Urinary bladder (tissue), 4 donors: ENCODE data around the gene HMGN3. TPM values are rescaled to one million over a fixed set of nuclear protein-coding genes. Genes with fewer than 3 reads are reported as not detected.
"Not testable (repeated sequence)": the region's sequence is repeated elsewhere in the genome, so short reads cannot be mapped to it uniquely, and the experiment has no call there.

ENCODE experiments used
- DNase-seq: peaks from one replicate; pipeline ENCODE4 v3.0.0-alpha.2; 2015; ENCODE audit errors: extremely low spot score
- H3K27ac ChIP-seq: one replicate; pipeline ENCODE4 v1.5.1; 2013; ENCODE audit warnings: low read depth, mild to moderate bottlenecking, moderate library complexity
- H3K36me3 ChIP-seq: one replicate; pipeline ENCODE4 v1.6.1; 2013; ENCODE audit warnings: mild to moderate bottlenecking, moderate library complexity; ENCODE audit not compliant: insufficient read depth
- H3K4me1 ChIP-seq: one replicate; pipeline ENCODE4 v1.6.1; 2013; ENCODE audit warnings: mild to moderate bottlenecking, moderate library complexity; ENCODE audit not compliant: insufficient read depth
- H3K4me3 ChIP-seq: one replicate; pipeline ENCODE4 v1.5.1; 2013; ENCODE audit warnings: low read depth, low read length
- WGBS: extraction: QIAGEN DNeasy Blood & Tissue Kit; methylation state at CpG from one replicate; pipeline ENCODE4 v1.1.7; 2013; 5-methylcytosine and 5-hydroxymethylcytosine counted together
- polyA plus RNA-seq: library from polyadenylated mRNA; stranded (reverse); fragments of 200-250 nt; gene quantifications from one replicate; pipeline ENCODE4 v1.2.3, GENCODE V29; 2013
- total RNA-seq: library from RNA; depleted of rRNA; stranded (reverse); fragments of >200 nt; gene quantifications from one replicate; pipeline ENCODE4 v1.2.3, GENCODE V29; 2014
- donor health status: healthy with polysubstance abuse.
- donor health status: healthy.

Gene HMGN3
- 84.0 TPM for total RNA-seq
- polyA plus RNA-seq = 93.1 TPM

DNA sequence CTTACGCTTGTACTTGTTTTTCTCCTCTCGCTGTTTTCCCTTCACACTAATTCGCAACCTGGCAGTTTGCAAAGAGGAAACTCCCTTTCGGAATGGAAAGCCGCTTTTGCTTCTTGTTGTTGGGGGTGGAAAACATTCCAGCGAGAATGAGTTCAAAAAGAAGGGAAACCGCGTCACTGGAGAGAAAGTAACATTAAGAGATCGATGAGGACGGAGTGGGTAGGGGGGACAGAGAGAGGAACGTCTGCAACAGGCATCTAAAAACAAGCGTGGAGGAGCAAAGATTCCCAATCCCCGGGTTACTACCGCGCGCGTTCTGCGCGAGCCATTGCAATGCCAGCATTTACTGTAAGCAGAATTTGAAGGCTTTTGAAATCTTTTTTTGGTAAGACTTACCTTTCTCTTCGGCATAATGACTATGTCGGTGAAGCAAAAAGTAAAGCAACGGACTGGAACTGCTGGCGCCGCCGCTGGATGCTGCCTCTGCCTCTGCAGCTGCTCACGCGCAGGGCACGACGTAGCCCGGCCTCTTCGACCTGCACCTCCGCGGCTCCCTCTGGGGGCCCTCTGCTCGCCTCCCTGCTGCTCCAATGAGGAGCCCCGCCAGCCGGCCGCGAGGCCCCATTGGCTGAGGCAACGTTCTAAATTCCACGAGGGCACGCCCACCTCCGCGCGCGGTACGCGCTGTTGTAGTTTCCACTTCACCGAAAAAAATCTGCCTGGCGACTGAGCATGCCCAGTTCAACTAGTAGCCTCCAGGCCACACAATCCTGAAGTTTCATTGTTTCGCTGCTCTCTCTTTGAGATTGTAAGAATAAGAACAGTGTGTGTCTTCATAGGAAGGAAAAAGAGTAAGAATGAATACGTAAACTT lies at the start of gene HMGN3:
Gene HMGN3 (minus strand): TSS at position 533 of the 873 bp plus-strand sequence.
- H3K36me3 ChIP-seq = no peaks in the 10 kb centered on the region
- peak within 1 kb of the TSS; percentile 64 for H3K4me3 ChIP-seq
- DNase-seq = peak; percentile 86
- no peaks in the 10 kb centered on the region for H3K4me1 ChIP-seq
- peak within 1 kb of the TSS; percentile 81 for H3K27ac ChIP-seq
- WGBS = 3% methylated on average over 51 of the region's 51 CpGs

DNA sequence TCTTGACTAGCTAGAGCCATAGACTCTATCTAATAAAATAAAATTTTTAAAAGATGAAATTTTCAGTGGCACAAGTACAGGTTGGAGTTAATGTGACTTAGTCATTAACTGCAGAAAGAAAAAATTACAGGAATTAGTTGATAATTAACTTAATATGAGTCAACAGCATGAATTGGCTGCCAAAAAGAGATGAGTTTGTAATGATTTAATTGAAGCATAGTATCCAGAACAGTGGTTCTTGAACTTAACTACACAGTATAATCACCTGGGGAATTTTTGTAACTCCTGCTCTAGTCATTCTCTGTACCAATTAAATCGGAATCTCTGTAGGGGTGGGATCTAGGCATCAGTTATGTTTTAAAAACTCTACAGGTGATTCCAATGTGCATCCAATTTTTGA lies 46.3 kb upstream of the HMGN3 start:
- H3K4me3 ChIP-seq = no peak overlapping the region
- DNase-seq = no peak
- H3K27ac ChIP-seq = no peak overlapping the region
- 96% methylated on average over 1 of the region's 1 CpG for WGBS
- no peaks in the 10 kb centered on the region for H3K36me3 ChIP-seq
- no peaks in the 10 kb centered on the region for H3K4me1 ChIP-seq

DNA sequence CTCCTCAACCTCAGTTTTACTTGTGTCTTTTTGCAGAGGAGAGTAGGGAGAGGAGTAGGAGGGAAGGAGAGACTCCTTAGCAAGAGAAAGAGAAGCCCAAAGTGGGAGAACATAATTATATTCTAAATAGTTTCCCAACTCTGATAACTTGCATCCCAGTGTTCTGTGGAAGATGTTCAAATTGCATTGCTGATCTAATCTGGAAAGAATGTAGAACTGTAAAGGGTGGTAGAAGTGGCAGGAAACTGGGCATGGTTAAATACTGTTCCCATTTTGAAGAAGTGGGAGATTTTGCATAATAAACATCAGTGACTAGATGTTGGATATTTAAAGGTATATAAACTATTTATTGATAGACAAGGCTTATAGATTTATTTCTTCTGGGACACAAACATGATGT lies 42.6 kb upstream of the HMGN3 start:
- no peaks in the 10 kb centered on the region for H3K36me3 ChIP-seq
- H3K4me1 ChIP-seq = no peaks in the 10 kb centered on the region
- no peak overlapping the region for H3K4me3 ChIP-seq
- no peak overlapping the region for H3K27ac ChIP-seq
- DNase-seq = no peak

DNA sequence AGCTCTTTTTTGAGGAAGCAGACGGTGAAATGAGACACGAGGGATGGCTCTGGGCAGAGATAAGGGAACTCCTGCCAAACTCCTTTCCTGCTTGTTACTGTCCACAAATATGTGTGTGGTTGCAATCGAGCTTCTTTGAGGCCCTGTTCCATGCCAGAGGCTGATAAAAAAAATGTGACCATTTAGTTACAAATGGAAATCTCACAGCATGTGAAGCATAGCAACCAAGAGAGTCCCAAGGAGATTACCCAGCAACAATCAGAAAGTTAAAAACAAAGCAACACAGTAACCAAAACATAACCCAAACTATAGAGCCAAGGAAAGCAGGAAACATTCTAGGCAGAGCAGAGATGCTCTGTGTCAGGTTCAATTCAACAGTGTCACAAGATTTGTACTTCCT lies 35.4 kb upstream of the HMGN3 start:
- 1% methylated on average over 3 of the region's 3 CpGs for WGBS
- no peak for DNase-seq
- Histone ChIP-seq H3K4me3 (no peak overlapping the region), H3K4me1 (no peaks in the 10 kb centered on the region), H3K27ac (no peak overlapping the region), H3K36me3 (no peaks in the 10 kb centered on the region)

DNA sequence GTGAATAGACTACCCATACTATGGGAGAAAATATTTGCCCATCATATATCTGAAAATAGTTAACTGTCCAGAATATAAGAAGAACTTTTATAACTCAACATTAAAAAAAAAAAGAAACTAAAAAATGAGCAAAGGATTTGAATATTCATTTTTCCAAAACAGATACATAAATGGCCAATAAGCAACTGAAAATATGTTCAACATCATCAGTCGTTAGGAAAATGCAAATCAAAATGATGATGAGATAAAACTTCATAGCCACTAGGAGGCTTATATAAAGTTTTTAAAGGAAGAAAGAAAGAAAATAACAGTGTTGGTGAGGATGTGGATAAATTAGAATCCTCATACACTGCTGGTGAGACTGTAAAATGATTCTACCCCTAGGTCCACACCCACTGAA lies 32.6 kb upstream of the HMGN3 start:
- 89% methylated on average over 1 of the region's 1 CpG for WGBS
- no peak overlapping the region for H3K4me3 ChIP-seq
- no peak overlapping the region for H3K27ac ChIP-seq
- H3K36me3 ChIP-seq = no peaks in the 10 kb centered on the region
- no peak for DNase-seq
- H3K4me1 ChIP-seq = no peaks in the 10 kb centered on the region

DNA sequence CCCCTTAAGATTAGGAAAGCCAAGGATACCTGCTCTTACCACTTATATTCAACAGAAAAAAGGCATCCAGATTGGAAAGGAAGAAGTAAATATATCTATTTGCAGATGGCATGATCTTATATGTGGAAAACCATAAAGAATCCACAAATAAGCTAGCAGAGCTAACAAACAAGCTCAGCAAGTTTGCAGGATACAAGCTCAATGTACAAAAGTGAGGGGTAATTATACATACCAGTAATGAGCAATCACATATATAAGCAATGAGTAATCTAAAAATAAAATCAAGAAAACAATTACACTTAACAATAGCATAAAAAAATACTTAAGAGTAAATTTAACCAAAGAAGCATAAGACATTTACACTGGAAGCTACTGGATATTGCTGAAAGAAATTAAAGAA lies 31.6 kb upstream of the HMGN3 start:
- Histone ChIP-seq H3K36me3 (no peaks in the 10 kb centered on the region), H3K4me1 (no peaks in the 10 kb centered on the region), H3K4me3 (no peak overlapping the region), H3K27ac (no peak overlapping the region)
- no peak for DNase-seq

DNA sequence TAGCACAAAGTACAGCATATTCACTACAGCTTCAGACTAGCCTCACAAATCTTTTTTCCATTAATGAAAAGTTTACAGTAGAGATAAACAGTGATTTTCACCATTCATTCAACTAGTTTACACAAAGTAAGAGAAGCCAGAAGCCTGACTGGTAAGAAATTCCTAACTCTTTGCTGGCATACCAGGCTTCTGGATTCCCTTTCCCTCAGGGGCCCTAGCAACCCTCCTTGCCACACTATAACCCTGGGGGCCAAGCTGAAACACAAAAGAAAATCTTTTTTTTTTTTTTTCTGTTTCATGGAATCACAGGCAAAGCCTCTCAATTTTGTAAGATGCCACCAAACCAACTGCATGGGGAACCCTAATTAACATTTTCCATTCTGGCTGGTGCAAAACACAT lies 28.9 kb upstream of the HMGN3 start:
- Histone ChIP-seq H3K36me3 (no peaks in the 10 kb centered on the region), H3K4me1 (no peaks in the 10 kb centered on the region), H3K4me3 (no peak overlapping the region), H3K27ac (no peak overlapping the region)
- no peak for DNase-seq

DNA sequence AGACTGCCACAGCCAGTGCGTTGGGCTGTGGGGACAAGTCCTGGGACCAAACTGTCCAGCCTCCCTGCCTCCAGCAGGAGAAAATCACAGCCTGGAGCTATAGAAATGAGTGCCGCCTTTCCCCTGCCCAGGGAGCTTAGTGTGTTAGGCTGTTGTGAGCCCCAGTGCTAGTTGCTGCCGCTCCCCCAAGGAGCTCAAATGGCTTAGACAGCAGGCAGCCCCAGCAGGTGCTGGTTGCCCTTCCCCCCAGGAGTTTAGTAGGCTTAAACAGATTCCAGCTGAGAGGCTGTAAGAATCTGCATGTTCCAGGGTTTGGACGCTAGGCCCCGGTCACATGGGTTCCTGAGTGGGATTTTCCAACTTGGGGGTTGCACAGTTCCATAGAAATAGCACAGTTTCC lies 27.2 kb upstream of the HMGN3 start:
- no peak overlapping the region for H3K27ac ChIP-seq
- DNase-seq = no peak
- no peak overlapping the region for H3K4me3 ChIP-seq
- no peaks in the 10 kb centered on the region for H3K4me1 ChIP-seq
- H3K36me3 ChIP-seq = no peaks in the 10 kb centered on the region
- WGBS = 84% methylated on average over 5 of the region's 5 CpGs

DNA sequence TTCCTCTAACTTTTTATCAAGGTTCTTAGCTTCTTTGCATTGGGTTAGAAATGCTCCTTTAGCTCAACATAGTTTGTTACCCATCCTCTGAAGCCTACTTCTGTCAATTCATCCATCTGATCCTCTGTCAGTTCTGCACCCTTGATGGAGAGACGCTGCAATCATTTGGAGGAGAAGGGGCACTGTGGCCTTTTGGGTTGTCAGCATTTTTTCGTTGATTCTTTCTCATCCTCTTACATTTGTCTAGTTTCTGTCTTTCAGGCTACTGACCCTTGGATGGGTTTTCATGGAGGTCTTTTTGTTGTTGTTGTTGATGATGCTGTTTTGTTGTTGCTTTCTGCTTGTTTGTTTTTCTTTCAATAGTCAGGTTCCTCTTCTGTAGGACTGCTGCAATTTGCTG lies 26.3 kb upstream of the HMGN3 start:
- Histone ChIP-seq H3K27ac (no peak overlapping the region), H3K36me3 (no peaks in the 10 kb centered on the region), H3K4me1 (no peaks in the 10 kb centered on the region), H3K4me3 (no peak overlapping the region)
- DNase-seq = no peak
- 94% methylated on average over 2 of the region's 2 CpGs for WGBS

DNA sequence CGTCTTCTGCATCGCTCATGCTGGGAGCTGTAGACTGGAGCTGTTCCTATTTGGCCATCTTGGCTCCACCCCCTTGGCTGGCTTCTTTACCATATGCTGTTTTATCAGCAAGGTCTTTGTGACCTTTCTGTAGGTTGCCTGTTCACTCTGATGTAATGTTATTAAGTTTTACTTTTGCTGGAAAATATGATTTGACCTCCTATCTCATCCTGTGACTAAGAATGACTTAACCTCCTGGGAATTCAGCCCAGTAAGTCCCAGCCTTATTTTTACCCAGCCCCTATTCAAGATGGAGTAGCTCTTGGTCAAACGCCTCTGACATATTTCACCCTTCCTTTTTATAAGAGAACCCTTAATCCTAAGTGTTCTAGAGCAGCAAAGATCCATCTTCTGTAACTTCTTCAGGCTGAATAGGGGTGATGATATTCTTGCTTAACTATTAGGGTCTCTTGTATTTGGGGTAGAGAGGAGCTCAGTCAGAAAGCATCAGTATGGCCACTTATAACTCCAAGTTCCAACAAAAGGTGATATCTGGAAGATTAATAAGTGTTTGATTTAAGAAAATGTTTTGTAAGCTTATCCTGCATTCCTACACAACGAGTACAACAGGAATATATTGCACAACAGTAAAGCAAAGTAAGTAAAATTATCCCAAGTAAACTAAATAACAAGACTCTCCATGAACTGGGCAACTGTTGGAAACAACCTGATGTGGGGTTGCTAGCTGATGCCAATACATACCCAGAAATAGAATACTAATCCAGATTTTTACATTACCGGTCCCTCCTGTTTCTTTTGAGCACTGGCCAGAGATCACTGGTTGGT lies 23.1 kb upstream of the HMGN3 start:
- WGBS = 81% methylated on average over 5 of the region's 5 CpGs
- Histone ChIP-seq H3K4me3 (no peak overlapping the region), H3K4me1 (no peaks in the 10 kb centered on the region), H3K36me3 (no peaks in the 10 kb centered on the region), H3K27ac (no peak overlapping the region)
- no peak for DNase-seq

DNA sequence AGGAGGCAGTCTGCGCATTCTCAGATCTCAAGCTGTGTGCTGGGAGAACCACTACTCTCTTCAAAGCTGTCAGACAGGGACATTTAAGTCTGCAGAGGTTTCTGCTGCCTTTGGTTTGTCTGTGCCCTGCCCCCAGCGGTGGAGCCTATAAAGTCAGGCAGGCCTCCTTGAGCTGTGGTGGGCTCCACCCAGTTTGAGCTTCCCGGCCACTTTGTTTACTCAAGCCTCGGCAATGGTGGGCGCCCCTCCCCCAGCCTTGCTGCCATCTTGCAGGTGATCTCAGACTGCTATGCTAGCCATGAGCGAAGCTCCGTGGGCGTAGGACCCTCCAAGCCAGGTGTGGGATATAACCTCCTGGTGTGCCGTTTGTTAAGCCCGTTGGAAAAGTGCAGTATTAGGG lies 22.3 kb upstream of the HMGN3 start:
- not testable (repeated sequence) for H3K4me1 ChIP-seq, H3K4me3 ChIP-seq, H3K36me3 ChIP-seq, DNase-seq, H3K27ac ChIP-seq
- 86% methylated on average over 10 of the region's 10 CpGs for WGBS

DNA sequence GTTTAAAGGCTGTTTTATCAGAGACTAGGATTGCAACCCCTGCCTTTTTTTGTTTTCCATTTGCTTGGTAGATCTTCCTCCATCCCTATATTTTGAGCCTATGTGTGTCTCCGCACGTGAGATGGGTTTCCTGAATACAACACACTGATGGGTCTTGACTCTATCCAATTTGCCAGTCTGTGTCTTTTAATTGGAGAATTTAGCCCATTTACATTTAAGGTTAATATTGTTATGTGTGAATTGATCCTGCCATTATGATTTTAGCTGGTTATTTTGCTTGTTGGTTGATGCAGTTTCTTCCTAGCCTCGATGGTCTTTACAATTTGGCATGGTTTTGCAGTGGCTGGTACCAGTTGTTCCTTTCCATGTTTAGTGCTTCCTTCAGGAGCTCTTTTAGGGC lies 20.6 kb upstream of the HMGN3 start:
- H3K27ac ChIP-seq, DNase-seq, H3K4me3 ChIP-seq, H3K4me1 ChIP-seq, H3K36me3 ChIP-seq: not testable (repeated sequence)
- WGBS = 92% methylated on average over 3 of the region's 3 CpGs

DNA sequence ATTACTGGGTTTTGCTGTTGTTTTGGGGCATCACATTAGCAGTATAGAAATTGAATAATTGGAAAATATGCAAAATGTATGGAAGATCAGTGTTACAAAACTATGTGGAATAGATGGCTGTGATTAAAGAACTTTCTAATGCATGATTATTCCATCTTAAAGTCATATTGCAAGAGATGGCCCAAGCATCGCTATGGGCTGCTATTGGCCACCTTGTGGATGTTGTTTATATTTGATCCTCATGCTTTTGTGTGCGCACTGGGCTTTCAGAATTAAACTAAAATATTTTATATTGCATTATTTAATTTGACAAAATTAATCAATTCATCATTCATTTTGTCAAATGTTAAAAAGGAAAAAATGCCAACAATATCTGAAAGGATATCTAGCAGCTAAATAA lies 16.1 kb upstream of the HMGN3 start:
- no peaks in the 10 kb centered on the region for H3K4me1 ChIP-seq
- H3K4me3 ChIP-seq = no peak overlapping the region
- no peak for DNase-seq
- WGBS = 81% methylated on average over 2 of the region's 2 CpGs
- H3K27ac ChIP-seq = no peak overlapping the region
- H3K36me3 ChIP-seq = no peaks in the 10 kb centered on the region

DNA sequence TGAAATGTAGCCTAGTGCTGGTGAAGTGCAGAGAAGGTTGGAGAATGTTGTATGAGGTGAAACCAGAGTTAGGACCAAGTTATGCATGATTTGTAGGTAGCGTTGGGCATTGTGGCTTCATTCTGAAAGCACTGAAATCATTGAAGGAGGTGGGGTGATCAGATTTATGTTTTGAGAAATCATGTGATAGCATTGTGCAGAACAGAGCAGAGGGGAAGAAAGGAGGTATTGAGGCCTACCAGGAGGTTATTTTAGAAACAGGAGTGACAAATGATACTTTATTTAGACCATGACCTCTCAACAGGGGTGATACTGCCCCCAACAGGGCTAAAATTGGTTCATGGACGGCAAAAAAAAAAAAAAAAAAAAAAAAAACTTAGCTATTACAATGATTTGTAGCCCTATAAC lies 15.6 kb upstream of the HMGN3 start:
- Histone ChIP-seq H3K27ac (no peak overlapping the region), H3K4me1 (no peaks in the 10 kb centered on the region), H3K36me3 (no peaks in the 10 kb centered on the region), H3K4me3 (no peak overlapping the region)
- DNase-seq = no peak
- 63% methylated on average over 2 of the region's 2 CpGs for WGBS
